Measurements from ENCODE around the gene ALS2CL.
A peak's percentile ranks its signal among the peaks of the same experiment; 100 is the strongest.

ALS2CL gene

DNA sequence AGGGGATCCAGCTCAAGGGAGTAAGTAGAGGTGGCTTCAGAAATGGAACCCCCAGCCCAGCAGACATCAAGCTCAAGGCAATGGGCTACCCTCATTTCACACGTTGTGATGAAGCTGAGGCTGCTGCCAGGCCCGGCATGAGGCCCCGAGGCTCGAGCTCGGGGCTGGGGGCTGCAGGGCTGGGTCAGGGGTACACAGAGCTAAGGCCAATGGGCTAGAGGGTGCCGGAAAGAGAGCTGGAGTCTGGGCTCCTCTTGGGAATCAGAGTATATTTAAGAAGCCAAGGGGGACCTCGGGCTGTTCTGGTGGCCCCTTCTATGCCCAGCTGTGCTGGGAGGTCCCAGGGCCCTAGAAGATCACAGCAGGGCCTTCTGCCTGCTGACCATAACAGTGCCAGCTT lies 16.8 kb upstream of the ALS2CL start:
- no peak for DNase-seq (ENCODE audit: low spot score)
- no peak overlapping the region for H3K27ac ChIP-seq (replicated peaks; ENCODE audit: low read length)
- H2BK120ac ChIP-seq (ENCODE audit: low read depth, low read length): no peak overlapping the region
- H3K4me3 ChIP-seq (ENCODE audit: low read length in 2 of 2): no peak overlapping the region
- H3K23ac ChIP-seq (ENCODE audit: low read depth, low read length, poor library complexity): peak overlapping the region; percentile 34
- no peak overlapping the region for H3K14ac ChIP-seq (ENCODE audit: low read length)
- H3K9me3 ChIP-seq (replicated peaks in 1 of 2; ENCODE audit: control insufficient read depth in 2 of 2, insufficient read depth in 1 of 2, low read depth in 1 of 2, low read length in 2 of 2): no peaks in the 10 kb centered on the region
- H2AK5ac ChIP-seq (ENCODE audit: low read depth, low read length): peak overlapping the region; percentile 10
- no peaks in the 10 kb centered on the region for H3K79me1 ChIP-seq (ENCODE audit: low read depth, low read length)
- H4K91ac ChIP-seq (ENCODE audit: low read depth, low read length, poor library complexity): no peak overlapping the region
- H3K18ac ChIP-seq (ENCODE audit: low read length): no peak overlapping the region
- H3K27me3 ChIP-seq (ENCODE audit: control insufficient read depth in 3 of 3, insufficient read depth in 3 of 3, low read depth in 1 of 3, low read length in 3 of 3): peaks cover 0 to 3% (median 0%) of the 10 kb centered on the region in 3 experiments
- WGBS, 2 donors (ENCODE audit: extremely low coverage in 2 of 2, insufficient read length in 2 of 2, insufficient replicate concordance in 1 of 2): no CpG with 5 or more reads among the region's 7 CpGs
- no peak overlapping the region for H2BK15ac ChIP-seq (ENCODE audit: low read length)
- H3K4me2 ChIP-seq (ENCODE audit: insufficient read depth, low read length, poor library complexity, severe bottlenecking): no peak overlapping the region
- H4K8ac ChIP-seq (ENCODE audit: low read depth, low read length): no peak overlapping the region
- H3K9ac ChIP-seq (ENCODE audit: low read depth, low read length, poor library complexity): no peak overlapping the region
- H2AFZ ChIP-seq (ENCODE audit: low read length): no peak overlapping the region
- no peak overlapping the region for H3K4ac ChIP-seq (ENCODE audit: low read length)
- H2BK5ac ChIP-seq (ENCODE audit: low read length): no peak overlapping the region
- H2BK12ac ChIP-seq (ENCODE audit: low read length): no peak overlapping the region
- H3K4me1 ChIP-seq (ENCODE audit: control insufficient read depth in 2 of 2, insufficient read depth in 1 of 2, low read depth in 1 of 2, low read length in 2 of 2): peaks cover 0 to 9% of the 10 kb centered on the region in 2 donors
- no peaks in the 10 kb centered on the region for H3K36me3 ChIP-seq (replicated peaks in 1 of 2; ENCODE audit: control insufficient read depth in 2 of 2, insufficient read depth in 2 of 2, low read length in 2 of 2)

GRCh38 chr3:46709721-46710120 lies 16.2 kb upstream of the ALS2CL start:
- Histone ChIP-seq H3K9me3 (replicated peaks in 1 of 2; ENCODE audit: control insufficient read depth in 2 of 2, insufficient read depth in 1 of 2, low read depth in 1 of 2, low read length in 2 of 2) (no peaks in the 10 kb centered on the region), H3K4ac (ENCODE audit: low read length) (no peak overlapping the region), H3K14ac (ENCODE audit: low read length) (no peak overlapping the region), H3K4me3 (ENCODE audit: low read length in 2 of 2) (no peak overlapping the region), H3K79me1 (ENCODE audit: low read depth, low read length) (no peaks in the 10 kb centered on the region), H2AFZ (ENCODE audit: low read length) (no peak overlapping the region), H4K8ac (ENCODE audit: low read depth, low read length) (no peak overlapping the region), H2BK5ac (ENCODE audit: low read length) (peak overlapping the region; percentile 5), H3K4me2 (ENCODE audit: insufficient read depth, low read length, poor library complexity, severe bottlenecking) (no peak overlapping the region), H3K27ac (replicated peaks; ENCODE audit: low read length) (no peak overlapping the region), H3K9ac (ENCODE audit: low read depth, low read length, poor library complexity) (peak overlapping the region; percentile 31), H2BK120ac (ENCODE audit: low read depth, low read length) (no peak overlapping the region), H4K91ac (ENCODE audit: low read depth, low read length, poor library complexity) (no peak overlapping the region), H3K27me3 (ENCODE audit: control insufficient read depth in 3 of 3, insufficient read depth in 3 of 3, low read depth in 1 of 3, low read length in 3 of 3) (peaks cover 0 to 3% (median 0%) of the 10 kb centered on the region in 3 experiments), H2BK15ac (ENCODE audit: low read length) (no peak overlapping the region), H3K18ac (ENCODE audit: low read length) (peak overlapping the region; percentile 27), H2AK5ac (ENCODE audit: low read depth, low read length) (peak overlapping the region; percentile 10), H3K23ac (ENCODE audit: low read depth, low read length, poor library complexity) (no peak overlapping the region), H3K4me1 (ENCODE audit: control insufficient read depth in 2 of 2, insufficient read depth in 1 of 2, low read depth in 1 of 2, low read length in 2 of 2) (peaks cover 0 to 9% of the 10 kb centered on the region in 2 donors), H2BK12ac (ENCODE audit: low read length) (peak overlapping the region; percentile 63), H3K36me3 (replicated peaks in 1 of 2; ENCODE audit: control insufficient read depth in 2 of 2, insufficient read depth in 2 of 2, low read length in 2 of 2) (no peaks in the 10 kb centered on the region)
- WGBS, 2 donors (ENCODE audit: extremely low coverage in 2 of 2, insufficient read length in 2 of 2, insufficient replicate concordance in 1 of 2): no CpG with 5 or more reads among the region's 6 CpGs
- no peak for DNase-seq (ENCODE audit: low spot score)

GRCh38 chr3:46709157-46709654 lies 15.7 kb upstream of the ALS2CL start:
- no peak overlapping the region for H4K8ac ChIP-seq (ENCODE audit: low read depth, low read length)
- H3K18ac ChIP-seq (ENCODE audit: low read length): no peak overlapping the region
- peaks cover 0 to 3% (median 0%) of the 10 kb centered on the region in 3 experiments for H3K27me3 ChIP-seq (ENCODE audit: control insufficient read depth in 3 of 3, insufficient read depth in 3 of 3, low read depth in 1 of 3, low read length in 3 of 3)
- H2BK12ac ChIP-seq (ENCODE audit: low read length): no peak overlapping the region
- no peak overlapping the region for H3K9ac ChIP-seq (ENCODE audit: low read depth, low read length, poor library complexity)
- H3K14ac ChIP-seq (ENCODE audit: low read length): no peak overlapping the region
- no peaks in the 10 kb centered on the region for H3K36me3 ChIP-seq (replicated peaks in 1 of 2; ENCODE audit: control insufficient read depth in 2 of 2, insufficient read depth in 2 of 2, low read length in 2 of 2)
- no peak overlapping the region for H2BK120ac ChIP-seq (ENCODE audit: low read depth, low read length)
- no peak for DNase-seq (ENCODE audit: low spot score)
- H3K4me1 ChIP-seq (ENCODE audit: control insufficient read depth in 2 of 2, insufficient read depth in 1 of 2, low read depth in 1 of 2, low read length in 2 of 2): peaks cover 0 to 9% of the 10 kb centered on the region in 2 donors
- no peak overlapping the region for H2AFZ ChIP-seq (ENCODE audit: low read length)
- no peak overlapping the region for H3K27ac ChIP-seq (replicated peaks; ENCODE audit: low read length)
- H4K91ac ChIP-seq (ENCODE audit: low read depth, low read length, poor library complexity): no peak overlapping the region
- no CpG with 5 or more reads among the region's 7 CpGs for WGBS, 2 donors (ENCODE audit: extremely low coverage in 2 of 2, insufficient read length in 2 of 2, insufficient replicate concordance in 1 of 2)
- no peak overlapping the region for H3K23ac ChIP-seq (ENCODE audit: low read depth, low read length, poor library complexity)
- no peaks in the 10 kb centered on the region for H3K9me3 ChIP-seq (replicated peaks in 1 of 2; ENCODE audit: control insufficient read depth in 2 of 2, insufficient read depth in 1 of 2, low read depth in 1 of 2, low read length in 2 of 2)
- no peaks in the 10 kb centered on the region for H3K79me1 ChIP-seq (ENCODE audit: low read depth, low read length)
- H2BK15ac ChIP-seq (ENCODE audit: low read length): no peak overlapping the region
- no peak overlapping the region for H3K4me3 ChIP-seq (ENCODE audit: low read length in 2 of 2)
- no peak overlapping the region for H3K4ac ChIP-seq (ENCODE audit: low read length)
- H2AK5ac ChIP-seq (ENCODE audit: low read depth, low read length): no peak overlapping the region
- H2BK5ac ChIP-seq (ENCODE audit: low read length): no peak overlapping the region
- H3K4me2 ChIP-seq (ENCODE audit: insufficient read depth, low read length, poor library complexity, severe bottlenecking): no peak overlapping the region

DNA sequence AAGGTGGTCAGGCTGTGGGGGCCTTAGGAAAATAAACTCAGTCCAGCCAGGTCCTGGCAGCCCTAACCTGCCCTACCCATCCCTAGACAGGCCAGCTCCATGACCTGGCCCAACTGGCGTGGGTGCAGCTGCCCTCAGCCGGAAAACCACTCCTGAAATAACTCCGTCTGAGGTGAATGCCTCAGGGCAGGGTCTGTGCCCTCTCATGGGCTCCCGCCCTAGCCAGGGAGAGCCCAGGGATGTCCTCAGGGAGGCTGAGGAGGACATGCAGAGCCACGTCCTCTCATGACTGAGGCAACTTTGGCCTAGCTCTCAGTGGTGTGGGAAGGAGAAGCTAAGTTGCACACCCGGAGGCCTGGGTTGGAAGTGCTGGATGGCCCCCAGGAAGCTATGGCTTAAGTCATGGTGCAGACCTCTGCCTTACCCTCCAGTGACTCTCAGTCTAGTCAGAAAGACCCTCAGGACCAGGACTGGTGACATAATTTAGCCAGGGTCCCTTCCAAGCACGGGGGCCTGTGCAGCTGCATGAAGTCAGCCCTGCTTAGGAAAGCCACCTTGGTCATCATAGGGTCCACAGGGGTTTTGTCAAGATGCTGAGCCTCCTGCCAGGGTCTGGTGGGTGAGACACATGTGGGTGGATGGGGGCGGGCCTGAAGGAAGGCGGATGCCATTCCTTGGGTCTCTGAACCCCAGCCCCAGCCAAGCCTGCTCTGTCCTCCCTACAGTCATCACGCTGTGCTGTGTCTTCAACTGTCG lies 15.1 kb upstream of the ALS2CL start:
- no peak overlapping the region for H2BK12ac ChIP-seq (ENCODE audit: low read length)
- no peak overlapping the region for H3K18ac ChIP-seq (ENCODE audit: low read length)
- no peak overlapping the region for H3K9ac ChIP-seq (ENCODE audit: low read depth, low read length, poor library complexity)
- H3K79me1 ChIP-seq (ENCODE audit: low read depth, low read length): no peaks in the 10 kb centered on the region
- no peak overlapping the region for H2BK120ac ChIP-seq (ENCODE audit: low read depth, low read length)
- no peak overlapping the region for H2BK15ac ChIP-seq (ENCODE audit: low read length)
- H3K9me3 ChIP-seq (replicated peaks in 1 of 2; ENCODE audit: control insufficient read depth in 2 of 2, insufficient read depth in 1 of 2, low read depth in 1 of 2, low read length in 2 of 2): no peaks in the 10 kb centered on the region
- no peak overlapping the region for H3K4me3 ChIP-seq (ENCODE audit: low read length in 2 of 2)
- H4K8ac ChIP-seq (ENCODE audit: low read depth, low read length): no peak overlapping the region
- H2AK5ac ChIP-seq (ENCODE audit: low read depth, low read length): no peak overlapping the region
- H3K27me3 ChIP-seq (ENCODE audit: control insufficient read depth in 3 of 3, insufficient read depth in 3 of 3, low read depth in 1 of 3, low read length in 3 of 3): peaks cover 0 to 3% (median 0%) of the 10 kb centered on the region in 3 experiments
- no peaks in the 10 kb centered on the region for H3K36me3 ChIP-seq (replicated peaks in 1 of 2; ENCODE audit: control insufficient read depth in 2 of 2, insufficient read depth in 2 of 2, low read length in 2 of 2)
- no peak overlapping the region for H4K91ac ChIP-seq (ENCODE audit: low read depth, low read length, poor library complexity)
- no peak overlapping the region for H2AFZ ChIP-seq (ENCODE audit: low read length)
- H3K14ac ChIP-seq (ENCODE audit: low read length): no peak overlapping the region
- no peak overlapping the region for H3K23ac ChIP-seq (ENCODE audit: low read depth, low read length, poor library complexity)
- no peak overlapping the region for H2BK5ac ChIP-seq (ENCODE audit: low read length)
- H3K4ac ChIP-seq (ENCODE audit: low read length): no peak overlapping the region
- DNase-seq (ENCODE audit: low spot score): no peak
- H3K4me2 ChIP-seq (ENCODE audit: insufficient read depth, low read length, poor library complexity, severe bottlenecking): no peak overlapping the region
- H3K4me1 ChIP-seq (ENCODE audit: control insufficient read depth in 2 of 2, insufficient read depth in 1 of 2, low read depth in 1 of 2, low read length in 2 of 2): peaks cover 0 to 9% of the 10 kb centered on the region in 2 donors
- no CpG with 5 or more reads among the region's 11 CpGs for WGBS, 2 donors (ENCODE audit: extremely low coverage in 2 of 2, insufficient read length in 2 of 2, insufficient replicate concordance in 1 of 2)
- no peak overlapping the region for H3K27ac ChIP-seq (replicated peaks; ENCODE audit: low read length)
